ENCODE measurements around the gene CPA5. TPM values are rescaled to one million over a fixed set of nuclear protein-coding genes. Genes with fewer than 3 reads are reported as not detected.

Gene CPA5
- total and polyA plus RNA-seq, 10 of the 15 experiments (the other 5 are each of a cell fraction or from before 2014, with no cell fraction given), result 0.06 to 0.52 (median 0.29) TPM; not detected in 2

GRCh38 chr7:130309986-130310385, 34.6 kb upstream of the CPA5 start (continued):
- no peak for TF ChIP-seq PBX3 (IDR thresholded peaks at IDR 0.05; ENCODE audit: insufficient replicate concordance, low read depth, low read length)
- no peak for TF ChIP-seq CHD4 (IDR thresholded peaks at IDR 0.05)
- TF ChIP-seq E2F4 (IDR thresholded peaks at IDR 0.05; ENCODE audit: low read depth, low read length), result no peak
- TF ChIP-seq STAT3 (IDR thresholded peaks at IDR 0.05; ENCODE audit: low read depth, low read length), result no peak
- TF ChIP-seq, protein P1, sequence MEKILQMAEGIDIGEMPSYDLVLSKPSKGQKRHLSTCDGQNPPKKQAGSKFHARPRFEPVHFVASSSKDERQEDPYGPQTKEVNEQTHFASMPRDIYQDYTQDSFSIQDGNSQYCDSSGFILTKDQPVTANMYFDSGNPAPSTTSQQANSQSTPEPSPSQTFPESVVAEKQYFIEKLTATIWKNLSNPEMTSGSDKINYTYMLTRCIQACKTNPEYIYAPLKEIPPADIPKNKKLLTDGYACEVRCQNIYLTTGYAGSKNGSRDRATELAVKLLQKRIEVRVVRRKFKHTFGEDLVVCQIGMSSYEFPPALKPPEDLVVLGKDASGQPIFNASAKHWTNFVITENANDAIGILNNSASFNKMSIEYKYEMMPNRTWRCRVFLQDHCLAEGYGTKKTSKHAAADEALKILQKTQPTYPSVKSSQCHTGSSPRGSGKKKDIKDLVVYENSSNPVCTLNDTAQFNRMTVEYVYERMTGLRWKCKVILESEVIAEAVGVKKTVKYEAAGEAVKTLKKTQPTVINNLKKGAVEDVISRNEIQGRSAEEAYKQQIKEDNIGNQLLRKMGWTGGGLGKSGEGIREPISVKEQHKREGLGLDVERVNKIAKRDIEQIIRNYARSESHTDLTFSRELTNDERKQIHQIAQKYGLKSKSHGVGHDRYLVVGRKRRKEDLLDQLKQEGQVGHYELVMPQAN (conservative IDR thresholded peaks at IDR 0.05), result no peak

- no peaks in the 10 kb centered on the region for H3K4me1 ChIP-seq (ENCODE audit: control insufficient read depth, insufficient read depth, low read length)
- no peaks in the 10 kb centered on the region; the same call in 2 of the 3 replicates for H3K9me3 ChIP-seq (replicated peaks; ENCODE audit: control insufficient read depth, insufficient read depth, low read length)
- H3K9ac ChIP-seq (ENCODE audit: control insufficient read depth, insufficient read depth, low read length), result no peak overlapping the region
- in situ Hi-C loops (cut with MboI), result no loop called here
- H3K4me2 ChIP-seq (ENCODE audit: control insufficient read depth, insufficient read depth), result no peak overlapping the region
- no peaks in the 10 kb centered on the region for H3K36me3 ChIP-seq (ENCODE audit: control insufficient read depth in 2 of 2, insufficient read depth in 2 of 2, low read length in 1 of 2)
- H2AFZ ChIP-seq (ENCODE audit: control insufficient read depth, low read depth, low read length), result no peak overlapping the region
- no peaks in the 10 kb centered on the region for H3K27me3 ChIP-seq (replicated peaks in 1 of 2; ENCODE audit: control insufficient read depth in 2 of 2, insufficient read depth in 2 of 2, low read length in 1 of 2)
- RAD21 ChIA-PET (ENCODE audit: unreplicated experiment), result no interaction called here
- H3K79me2 ChIP-seq (ENCODE audit: control insufficient read depth, insufficient read depth, low read length), result no peaks in the 10 kb centered on the region
- no peak overlapping the region for H3K4me3 ChIP-seq
- CTCF ChIA-PET, result no interaction called here
- no peak overlapping the region for H3K27ac ChIP-seq (ENCODE audit: control insufficient read depth, insufficient read depth)
- ATAC-seq, result no peak
- intact Hi-C loops (cut with micrococcal nuclease; ENCODE audit: unreplicated experiment), result loop anchor here (5.0 kb wide), 1 partner anchor 72 kb away; no protein-coding TSS in a partner anchor
- no peak for DNase-seq (ENCODE audit: low read depth, low spot score)
- WGBS (ENCODE audit: insufficient coverage, insufficient replicate concordance, low lambda C conversion rate, missing lambda C conversion rate), result 92% methylated on average over 6 of the region's 6 CpGs
- BruUV-seq (replicated peaks), result no TSS peak
- SMC1A ChIA-PET (ENCODE audit: uncharacterized antibody, unreplicated experiment), result no interaction called here
- H4K20me1 ChIP-seq (ENCODE audit: control insufficient read depth, insufficient read depth), result no peaks in the 10 kb centered on the region
- FAIRE-seq, result no peak
- POLR2A ChIA-PET, result no interaction called here
- TF ChIP-seq POLR2AphosphoS2 (IDR thresholded peaks at IDR 0.05; ENCODE audit: low read depth, low read length) (no peak), HDAC2 (IDR thresholded peaks at IDR 0.05) (no peak), RCOR1 (conservative IDR thresholded peaks at IDR 0.05; ENCODE audit: low read depth, low read length) (no peak), USF2 (IDR thresholded peaks at IDR 0.05; ENCODE audit: borderline replicate concordance, low read depth, low read length) (no peak), NR2C1 (IDR thresholded peaks at IDR 0.05) (no peak)
- TF ChIP-seq, protein P2, sequence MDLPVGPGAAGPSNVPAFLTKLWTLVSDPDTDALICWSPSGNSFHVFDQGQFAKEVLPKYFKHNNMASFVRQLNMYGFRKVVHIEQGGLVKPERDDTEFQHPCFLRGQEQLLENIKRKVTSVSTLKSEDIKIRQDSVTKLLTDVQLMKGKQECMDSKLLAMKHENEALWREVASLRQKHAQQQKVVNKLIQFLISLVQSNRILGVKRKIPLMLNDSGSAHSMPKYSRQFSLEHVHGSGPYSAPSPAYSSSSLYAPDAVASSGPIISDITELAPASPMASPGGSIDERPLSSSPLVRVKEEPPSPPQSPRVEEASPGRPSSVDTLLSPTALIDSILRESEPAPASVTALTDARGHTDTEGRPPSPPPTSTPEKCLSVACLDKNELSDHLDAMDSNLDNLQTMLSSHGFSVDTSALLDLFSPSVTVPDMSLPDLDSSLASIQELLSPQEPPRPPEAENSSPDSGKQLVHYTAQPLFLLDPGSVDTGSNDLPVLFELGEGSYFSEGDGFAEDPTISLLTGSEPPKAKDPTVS (IDR thresholded peaks at IDR 0.05; ENCODE audit: low read depth, low read length), result no peak
- TF ChIP-seq, protein P3, sequence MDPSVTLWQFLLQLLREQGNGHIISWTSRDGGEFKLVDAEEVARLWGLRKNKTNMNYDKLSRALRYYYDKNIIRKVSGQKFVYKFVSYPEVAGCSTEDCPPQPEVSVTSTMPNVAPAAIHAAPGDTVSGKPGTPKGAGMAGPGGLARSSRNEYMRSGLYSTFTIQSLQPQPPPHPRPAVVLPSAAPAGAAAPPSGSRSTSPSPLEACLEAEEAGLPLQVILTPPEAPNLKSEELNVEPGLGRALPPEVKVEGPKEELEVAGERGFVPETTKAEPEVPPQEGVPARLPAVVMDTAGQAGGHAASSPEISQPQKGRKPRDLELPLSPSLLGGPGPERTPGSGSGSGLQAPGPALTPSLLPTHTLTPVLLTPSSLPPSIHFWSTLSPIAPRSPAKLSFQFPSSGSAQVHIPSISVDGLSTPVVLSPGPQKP (IDR thresholded peaks at IDR 0.05; ENCODE audit: low read depth, low read length), result no peak
Observed at GRCh38 chr7:130314305-130314704, 30.3 kb upstream of the CPA5 start.

Measured in GM12878 (cell line).